Fibroblast of gingiva (primary cell): ENCODE measurements around the gene HDLBP.
A peak's percentile ranks its signal among the peaks of the same experiment; 100 is the strongest.
"Not testable (repeated sequence)": the region's sequence is repeated elsewhere in the genome, so short reads cannot be mapped to it uniquely, and the experiment has no call there.

ENCODE experiments used
- DNase-seq: peaks from one replicate; pipeline ENCODE4 v3.0.0-alpha.2; 2011; ENCODE audit warnings: low read depth

Gene HDLBP

DNA sequence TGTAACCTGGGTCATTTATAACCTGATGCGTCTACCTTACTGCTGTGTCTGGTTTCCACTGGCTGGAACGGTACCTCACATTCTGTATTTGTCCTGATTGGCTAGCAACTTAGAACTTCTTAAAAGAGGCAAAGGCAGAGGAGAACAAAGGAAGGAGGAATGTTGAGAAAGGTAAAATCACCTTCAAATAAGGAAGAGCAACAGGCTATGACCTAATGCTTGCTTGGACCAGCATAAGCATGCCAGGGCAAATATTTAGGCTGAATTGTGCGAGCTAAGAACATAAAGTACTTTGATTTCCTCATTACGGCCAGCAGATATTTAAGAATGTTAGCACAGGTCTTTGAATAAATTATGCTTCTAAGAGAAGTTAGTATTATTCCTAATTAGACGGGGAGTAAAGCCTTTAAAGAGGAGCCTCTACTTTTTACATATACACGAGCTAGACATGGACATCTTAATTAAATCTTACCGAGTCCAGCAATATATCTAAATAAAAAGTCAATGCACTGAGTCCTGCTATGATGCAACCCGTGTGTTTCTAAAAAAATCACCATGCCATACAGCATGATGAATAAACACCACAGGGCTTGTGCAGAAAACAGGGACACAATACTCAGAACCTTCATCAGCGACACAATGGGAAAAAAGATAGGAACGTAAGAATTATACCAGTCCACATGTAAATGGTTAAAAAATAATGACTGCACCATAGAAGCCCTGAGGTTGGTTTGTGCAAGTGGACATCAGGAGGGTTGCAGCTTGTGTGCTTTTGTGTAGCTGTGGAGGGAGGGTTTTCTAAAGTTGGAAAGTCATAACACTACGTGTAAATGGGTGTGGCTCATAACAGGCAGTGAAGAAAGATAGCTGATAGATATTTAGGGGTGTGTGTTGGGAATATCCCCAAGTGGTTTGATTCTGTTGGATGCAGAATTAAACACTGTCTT is 14.5 kb upstream of the HDLBP start:
- DNase-seq: no peak

GRCh38 chr2:241325257-241325656 is 9.8 kb upstream of the HDLBP start:
- DNase-seq: no peak

- DNase-seq: no peak
These were observed 9.3 kb upstream of the HDLBP start for GRCh38 chr2:241324775-241325174.

GRCh38 chr2:241323778-241324177 is 8.3 kb upstream of the HDLBP start:
- no peak for DNase-seq

DNA sequence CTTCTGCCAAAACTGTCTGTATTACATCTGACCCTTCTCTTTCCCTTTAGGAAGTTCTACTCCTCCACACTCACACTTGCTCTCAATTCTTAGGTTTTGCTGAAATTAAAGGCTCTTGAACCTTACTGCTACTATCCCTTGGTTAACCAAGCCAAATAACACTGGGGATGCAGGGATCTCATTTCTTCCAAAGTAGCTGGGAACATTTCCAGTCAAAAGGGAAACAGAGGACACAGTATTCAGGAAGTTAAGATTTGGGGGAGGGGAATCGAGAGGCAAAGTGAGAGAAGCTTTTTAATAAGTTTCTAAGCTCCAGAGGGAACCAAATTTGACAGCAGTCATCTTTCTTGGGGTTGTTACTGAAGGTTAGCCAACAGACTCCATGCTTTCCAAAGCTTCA is 6.4 kb upstream of the HDLBP start:
- DNase-seq: no peak

- DNase-seq: no peak
These were observed 5.6 kb upstream of the HDLBP start for GRCh38 chr2:241321033-241321432.

DNA sequence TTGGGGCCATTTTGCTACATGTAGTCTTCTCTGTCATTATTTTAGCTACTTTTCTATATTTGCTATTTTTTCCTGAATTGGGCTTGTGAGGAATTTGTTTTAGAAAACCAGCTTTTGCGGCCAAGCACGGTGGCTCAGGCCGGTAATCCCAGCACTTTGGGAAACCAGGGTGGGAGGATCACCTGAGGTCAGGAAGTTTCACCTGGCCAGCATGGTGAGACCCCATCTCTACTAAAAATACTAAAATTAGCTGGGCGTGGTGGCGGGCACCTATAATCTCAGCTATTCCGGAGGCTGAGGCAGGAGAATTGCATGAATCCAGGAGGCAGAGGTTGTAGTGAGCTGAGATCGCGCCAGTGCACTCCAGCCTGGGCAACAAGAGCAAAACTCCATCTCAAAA is 4.9 kb upstream of the HDLBP start:
- no peak for DNase-seq

GRCh38 chr2:241318830-241319229 is 3.4 kb upstream of the HDLBP start:
- not testable (repeated sequence) for DNase-seq

GRCh38 chr2:241317391-241317790 is 1.9 kb upstream of the HDLBP start:
- DNase-seq: no peak

DNA sequence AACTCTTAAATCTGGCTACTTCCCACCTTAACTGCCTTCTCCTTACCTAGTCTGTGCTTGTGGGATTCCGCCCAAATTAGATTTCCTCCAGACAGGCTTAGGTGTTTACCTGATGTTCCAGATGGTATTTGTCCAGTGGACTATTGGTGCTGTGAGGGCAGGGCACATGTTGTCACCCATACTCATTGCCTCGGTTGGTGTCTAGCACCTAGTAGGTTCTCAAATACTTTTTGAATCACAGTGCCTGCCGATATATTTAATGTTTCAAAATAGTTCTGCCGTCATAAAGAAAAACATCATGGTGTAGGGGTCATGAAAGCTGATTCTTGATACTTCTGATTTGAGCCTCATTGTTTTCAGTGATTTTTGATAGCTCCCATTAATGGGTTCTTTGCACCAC is 1.4 kb upstream of the HDLBP start:
- no peak for DNase-seq

DNA sequence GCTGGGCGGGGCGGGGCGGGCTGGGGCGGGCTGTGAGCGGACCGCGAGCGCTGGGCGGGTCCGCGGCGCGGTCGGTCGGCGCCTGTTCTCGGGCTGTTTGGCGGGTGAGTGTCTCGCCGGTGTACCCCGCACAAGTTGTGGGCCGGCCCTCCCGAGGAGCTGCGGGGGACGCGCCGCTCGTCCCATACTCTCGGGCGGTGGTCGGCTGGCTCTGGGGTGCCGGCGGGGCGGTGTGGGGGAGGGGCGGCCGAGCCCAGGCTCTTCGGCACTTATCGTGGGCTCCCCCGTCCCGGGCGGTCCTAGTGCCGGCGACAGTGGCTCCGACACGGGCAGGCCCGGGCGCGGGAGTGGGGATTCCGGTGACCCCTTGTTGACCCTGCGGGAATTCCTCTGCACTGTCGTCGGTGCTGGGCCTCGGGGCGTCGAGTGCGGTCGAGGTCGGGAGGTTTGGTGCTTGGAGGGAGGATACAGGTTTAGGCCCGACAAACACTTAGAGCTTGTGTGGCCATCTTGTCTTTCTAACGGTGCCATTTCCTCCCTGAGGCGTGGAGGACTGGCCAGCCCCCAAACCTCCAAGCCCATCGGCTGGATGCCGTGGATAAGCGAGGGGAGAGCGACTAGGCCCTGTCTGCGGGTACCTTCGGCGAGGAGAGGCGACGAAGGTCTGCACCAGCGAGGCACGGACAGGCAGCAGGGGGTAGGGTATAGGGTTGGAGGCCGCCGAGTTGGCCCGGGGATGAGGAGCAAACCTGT is 583 bp upstream of the HDLBP start, which contains the start of gene SEPTIN2:
Gene SEPTIN2, plus strand, starts transcription at position 47 of the 753 bp plus-strand sequence. CDS start 8,308 bp downstream, outside the sequence.
- peak; percentile 53 for DNase-seq

DNA sequence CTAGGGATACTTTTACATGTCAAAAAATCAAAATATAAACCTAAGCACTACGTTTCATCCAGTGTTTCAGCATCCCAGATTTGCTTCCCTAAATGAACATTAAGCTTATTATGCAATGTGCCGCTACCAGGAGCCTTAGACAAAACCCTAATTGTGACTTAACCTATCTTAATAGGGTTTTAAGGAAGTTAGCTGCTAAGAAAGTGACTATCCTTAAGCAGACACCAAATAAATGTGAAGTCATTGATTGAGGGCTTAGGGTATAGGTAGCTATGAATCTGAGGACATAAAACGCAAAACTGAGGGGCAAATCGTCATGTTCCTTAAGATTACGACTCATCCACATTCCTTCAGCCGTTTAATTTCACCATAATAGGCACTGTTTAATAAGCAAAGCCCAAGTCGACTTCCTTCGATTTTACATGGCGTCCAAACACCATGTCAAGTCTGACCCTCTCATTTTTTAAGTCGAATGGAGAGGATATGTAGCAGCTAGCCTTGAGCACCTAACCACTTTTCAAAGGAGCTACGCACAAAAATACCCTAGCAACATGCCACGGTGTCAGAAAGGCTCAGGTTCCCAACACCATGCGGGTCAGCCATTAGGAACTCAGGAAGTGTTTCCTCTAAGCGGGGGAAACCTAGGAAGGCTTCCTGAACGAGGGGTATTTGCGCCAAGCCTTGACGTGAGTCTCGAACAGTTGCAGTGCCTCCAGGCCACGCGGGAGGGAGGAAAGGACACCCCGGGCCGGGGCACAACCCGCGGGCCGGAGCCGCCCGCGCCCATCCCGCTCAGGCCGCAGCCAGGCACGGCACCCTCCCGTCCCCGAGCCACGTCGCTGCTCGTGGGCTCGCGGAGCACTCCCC is 1.0 kb downstream of the HDLBP start:
- DNase-seq: peak; percentile 55

DNA sequence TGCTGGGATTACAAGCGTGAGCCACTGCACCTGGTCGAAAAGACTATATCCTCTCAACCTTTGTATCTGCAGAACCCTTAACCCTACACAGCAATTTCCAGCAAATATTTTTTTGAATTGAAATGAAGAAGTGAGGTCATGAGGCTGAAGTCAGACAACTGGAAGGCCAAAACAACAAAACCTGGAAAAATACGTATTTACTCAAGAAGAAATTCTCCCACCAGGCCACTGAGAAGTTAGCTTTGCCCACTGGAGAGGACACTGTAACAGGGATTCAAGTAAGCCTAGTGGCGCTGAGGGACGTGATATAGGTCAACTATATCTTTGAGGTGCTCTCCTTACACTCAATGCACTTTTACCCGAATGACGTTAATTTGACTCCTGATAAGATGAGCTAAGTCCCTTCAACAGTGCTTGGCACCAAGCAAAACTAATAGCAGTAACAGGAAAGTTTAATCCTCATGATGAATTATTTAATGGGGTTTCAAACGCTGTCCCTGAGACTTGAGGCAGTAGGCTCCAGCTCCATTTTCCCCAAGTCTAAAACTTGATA is 1.9 kb downstream of the HDLBP start:
- DNase-seq: no peak

GRCh38 chr2:241312082-241312481 is 3.4 kb downstream of the HDLBP start:
- DNase-seq: peak; percentile 38

GRCh38 chr2:241310917-241311566 is 4.4 kb downstream of the HDLBP start:
- no peak for DNase-seq

DNA sequence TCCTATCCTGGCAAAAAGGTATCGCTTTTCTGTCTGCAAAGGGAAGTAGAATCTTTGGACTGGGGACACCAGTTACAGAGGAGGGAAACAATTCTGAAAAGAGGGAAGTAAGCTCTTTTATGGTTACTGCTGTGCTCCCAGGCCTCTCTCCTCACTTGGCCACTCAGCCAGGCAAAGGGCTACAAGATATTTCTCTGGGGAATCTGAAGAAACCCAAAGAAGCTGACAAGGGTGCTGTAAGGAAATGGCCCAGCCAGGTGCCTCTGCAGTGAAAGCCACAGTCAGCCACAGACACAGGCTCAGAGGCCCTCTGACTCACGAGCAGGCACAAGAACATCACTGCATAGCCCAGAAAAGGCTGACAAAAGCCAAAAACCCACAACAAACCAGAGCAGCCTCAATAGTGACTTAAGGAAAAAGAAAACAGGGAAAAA is 5.8 kb downstream of the HDLBP start:
- no peak for DNase-seq

DNA sequence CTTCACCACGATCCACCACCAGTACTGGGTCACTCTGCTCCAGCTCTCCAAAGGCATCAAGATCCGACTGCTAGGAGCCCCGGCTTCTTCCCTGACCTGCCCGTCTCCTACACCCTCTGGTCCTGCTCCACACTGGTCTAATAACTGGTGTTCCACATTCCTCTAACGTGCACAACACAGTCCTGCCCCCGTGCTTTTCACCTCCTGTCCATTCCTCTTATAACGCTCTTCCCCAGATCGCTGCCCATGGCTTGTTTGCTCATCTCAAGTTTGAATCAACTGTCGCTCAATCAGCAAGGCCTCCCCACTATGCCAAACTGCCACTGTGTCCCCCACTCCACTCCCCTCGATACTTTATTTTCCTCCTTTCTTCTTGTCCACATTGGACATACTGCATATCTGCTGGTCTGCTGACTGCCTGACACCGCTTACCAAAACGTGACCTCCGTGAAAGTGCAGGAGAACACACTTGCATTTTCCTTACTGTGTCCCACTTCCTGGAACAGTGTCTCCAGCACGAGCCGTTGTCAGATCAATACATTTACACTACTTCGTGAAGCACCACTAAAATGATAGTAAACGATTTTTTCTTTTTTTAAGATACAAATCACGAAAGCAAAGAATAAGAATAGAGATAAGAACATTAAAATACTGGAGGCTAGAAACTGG is 6.5 kb downstream of the HDLBP start:
- DNase-seq: no peak

DNA sequence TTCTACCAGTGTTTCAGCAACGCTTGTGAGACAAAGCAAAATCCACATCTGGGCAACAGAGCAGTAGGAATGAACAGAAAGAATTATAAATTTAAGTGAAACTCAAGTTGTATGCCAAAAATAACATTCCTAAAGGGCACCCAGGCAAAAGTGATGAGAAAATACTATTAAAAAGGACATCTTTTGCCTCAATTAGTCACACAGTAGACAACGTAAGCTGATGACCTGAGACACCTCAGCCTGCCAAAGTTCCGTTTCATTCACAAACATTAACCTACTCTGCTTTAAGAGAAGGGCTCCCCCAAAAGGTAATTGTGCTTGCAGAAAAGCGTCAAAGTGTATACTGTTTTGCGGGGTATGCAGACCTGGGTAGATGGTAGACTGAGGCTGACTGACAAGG is 7.2 kb downstream of the HDLBP start:
- peak; percentile 16 for DNase-seq

- DNase-seq: no peak
These were observed 8.4 kb downstream of the HDLBP start for GRCh38 chr2:241307055-241307454.

DNA sequence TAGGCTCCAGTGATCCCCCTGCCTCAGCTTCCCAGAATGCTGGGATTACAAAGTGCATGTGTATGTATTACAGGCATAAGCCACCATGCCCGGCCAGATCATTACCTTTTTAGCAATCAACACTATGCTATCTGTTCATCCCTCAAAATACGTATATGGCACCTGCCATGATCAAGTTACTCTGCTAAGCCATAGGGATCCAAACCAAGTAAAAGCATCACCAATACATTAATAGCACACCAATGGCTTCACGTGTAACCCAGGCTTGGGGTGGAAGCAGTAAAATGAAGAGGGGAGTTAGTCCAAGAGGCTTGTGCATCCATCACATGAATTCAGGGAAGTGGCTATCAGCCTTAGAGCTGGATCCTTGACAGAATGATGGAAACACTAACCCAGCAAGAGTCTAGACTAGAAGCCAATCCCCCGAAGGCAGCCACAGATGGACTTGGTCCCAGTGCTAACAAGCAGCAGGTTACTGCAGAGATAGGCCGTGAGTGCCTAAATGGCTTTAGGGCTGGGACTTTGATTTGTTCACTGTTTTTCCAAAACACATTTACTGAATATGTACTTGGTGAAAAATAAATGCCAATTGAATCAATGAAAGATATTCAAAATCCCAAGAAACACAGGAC is 11.3 kb downstream of the HDLBP start:
- DNase-seq: peak; percentile 23
